Measurements from ENCODE around the gene CLSTN1. TPM values are rescaled to one million over a fixed set of nuclear protein-coding genes. Genes with fewer than 3 reads are reported as not detected.

CLSTN1 gene
- total RNA-seq, 3 donors from 2014 or later (not counting 1 experiment from before 2014, with no cell fraction given): 83.1 to 114 (median 94.5) TPM

DNA sequence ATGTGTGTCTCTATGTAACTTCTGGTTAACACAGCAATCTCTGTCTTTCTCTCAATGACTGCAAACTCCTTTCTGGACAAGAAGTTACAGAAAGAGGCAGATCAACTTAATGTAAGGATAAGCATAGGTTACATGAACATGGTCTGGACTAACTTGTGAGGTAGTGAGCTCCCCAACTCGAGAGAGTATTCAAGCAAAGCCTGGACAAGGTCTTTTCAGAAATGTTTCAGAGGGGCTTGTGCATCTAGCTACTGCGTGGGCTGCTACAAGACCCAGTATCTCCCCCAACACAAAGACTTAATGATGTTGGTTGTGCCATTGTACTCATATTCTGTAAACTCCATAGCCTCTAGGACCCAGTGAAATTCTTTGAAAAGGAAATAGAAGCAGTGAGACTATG is 23.5 kb upstream of the CLSTN1 start:
- Histone ChIP-seq H3K4me3 (ENCODE audit: low read length) (no peak overlapping the region), H3K27ac (ENCODE audit: low read length) (no peak overlapping the region), H3K36me3 (ENCODE audit: control insufficient read depth, insufficient read depth, low read length) (peaks cover 11% of the 10 kb centered on the region), H3K4me1 (ENCODE audit: control insufficient read depth, insufficient read depth, low read length) (peaks cover 15% of the 10 kb centered on the region), H3K9me3 (ENCODE audit: control insufficient read depth, insufficient read depth, low read length) (no peaks in the 10 kb centered on the region), H3K27me3 (ENCODE audit: control insufficient read depth, insufficient read depth, low read length) (no peaks in the 10 kb centered on the region)
- Mint-ChIP-seq H3K9me3 (no peaks in the 10 kb centered on the region), H3K36me3 (no peaks in the 10 kb centered on the region), H3K4me3 (no peak overlapping the region), H3K4me1 (no peaks in the 10 kb centered on the region), H3K27ac (no peak overlapping the region), H3K27me3 (ENCODE audit: low read depth in 2 of 2) (no peaks in the 10 kb centered on the region)
- TF ChIP-seq, protein P1, sequence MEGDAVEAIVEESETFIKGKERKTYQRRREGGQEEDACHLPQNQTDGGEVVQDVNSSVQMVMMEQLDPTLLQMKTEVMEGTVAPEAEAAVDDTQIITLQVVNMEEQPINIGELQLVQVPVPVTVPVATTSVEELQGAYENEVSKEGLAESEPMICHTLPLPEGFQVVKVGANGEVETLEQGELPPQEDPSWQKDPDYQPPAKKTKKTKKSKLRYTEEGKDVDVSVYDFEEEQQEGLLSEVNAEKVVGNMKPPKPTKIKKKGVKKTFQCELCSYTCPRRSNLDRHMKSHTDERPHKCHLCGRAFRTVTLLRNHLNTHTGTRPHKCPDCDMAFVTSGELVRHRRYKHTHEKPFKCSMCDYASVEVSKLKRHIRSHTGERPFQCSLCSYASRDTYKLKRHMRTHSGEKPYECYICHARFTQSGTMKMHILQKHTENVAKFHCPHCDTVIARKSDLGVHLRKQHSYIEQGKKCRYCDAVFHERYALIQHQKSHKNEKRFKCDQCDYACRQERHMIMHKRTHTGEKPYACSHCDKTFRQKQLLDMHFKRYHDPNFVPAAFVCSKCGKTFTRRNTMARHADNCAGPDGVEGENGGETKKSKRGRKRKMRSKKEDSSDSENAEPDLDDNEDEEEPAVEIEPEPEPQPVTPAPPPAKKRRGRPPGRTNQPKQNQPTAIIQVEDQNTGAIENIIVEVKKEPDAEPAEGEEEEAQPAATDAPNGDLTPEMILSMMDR (IDR thresholded peaks at IDR 0.05): no peak
- 75% methylated on average over 2 of the region's 2 CpGs for WGBS (ENCODE audit: insufficient coverage)
- DNase-seq (no peak), ATAC-seq (no peak)
- intact Hi-C loops (cut with micrococcal nuclease): no loop called here

DNA sequence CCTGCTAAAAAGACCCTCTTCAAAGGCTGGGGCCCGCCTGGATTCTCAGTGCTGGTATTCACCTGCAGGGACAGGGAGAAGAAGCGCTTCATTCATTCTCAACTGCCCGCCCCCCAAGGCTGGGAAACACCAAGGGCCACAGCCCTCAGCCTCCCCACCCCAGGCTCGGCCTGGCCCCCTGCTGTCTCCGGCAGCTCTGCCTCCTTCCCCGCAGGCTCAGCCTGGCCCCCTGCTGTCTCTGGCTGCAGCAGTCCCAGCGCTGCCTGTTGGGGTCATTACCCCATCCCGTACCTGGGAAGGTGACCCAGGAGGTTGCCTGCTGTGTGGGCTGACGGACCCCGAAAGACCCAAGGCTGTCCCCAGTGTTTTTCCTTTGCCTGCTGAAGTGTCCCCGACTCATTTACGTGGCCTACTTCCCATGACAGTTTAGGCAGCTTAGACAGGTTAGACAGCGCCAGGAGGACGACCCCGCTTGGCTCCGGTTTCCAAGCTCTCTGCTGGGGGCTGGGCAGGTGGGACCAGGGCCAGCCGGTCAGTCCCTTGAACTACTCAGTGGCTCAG is 22.9 kb upstream of the CLSTN1 start:
- Histone ChIP-seq H3K9me3 (ENCODE audit: control insufficient read depth, insufficient read depth, low read length) (no peaks in the 10 kb centered on the region), H3K4me1 (ENCODE audit: control insufficient read depth, insufficient read depth, low read length) (peaks cover 15% of the 10 kb centered on the region), H3K4me3 (ENCODE audit: low read length) (no peak overlapping the region), H3K27ac (ENCODE audit: low read length) (no peak overlapping the region), H3K27me3 (ENCODE audit: control insufficient read depth, insufficient read depth, low read length) (no peaks in the 10 kb centered on the region), H3K36me3 (ENCODE audit: control insufficient read depth, insufficient read depth, low read length) (peaks cover 11% of the 10 kb centered on the region)
- intact Hi-C loops (cut with micrococcal nuclease): no loop called here
- Mint-ChIP-seq H3K4me1 (no peaks in the 10 kb centered on the region), H3K36me3 (no peaks in the 10 kb centered on the region), H3K9me3 (no peaks in the 10 kb centered on the region), H3K4me3 (no peak overlapping the region), H3K27me3 (ENCODE audit: low read depth in 2 of 2) (no peaks in the 10 kb centered on the region), H3K27ac (no peak overlapping the region)
- no peak for ATAC-seq
- 94% methylated on average over 17 of the region's 17 CpGs for WGBS (ENCODE audit: insufficient coverage)
- TF ChIP-seq, protein P1 (IDR thresholded peaks at IDR 0.05): no peak
- DNase-seq: no peak

DNA sequence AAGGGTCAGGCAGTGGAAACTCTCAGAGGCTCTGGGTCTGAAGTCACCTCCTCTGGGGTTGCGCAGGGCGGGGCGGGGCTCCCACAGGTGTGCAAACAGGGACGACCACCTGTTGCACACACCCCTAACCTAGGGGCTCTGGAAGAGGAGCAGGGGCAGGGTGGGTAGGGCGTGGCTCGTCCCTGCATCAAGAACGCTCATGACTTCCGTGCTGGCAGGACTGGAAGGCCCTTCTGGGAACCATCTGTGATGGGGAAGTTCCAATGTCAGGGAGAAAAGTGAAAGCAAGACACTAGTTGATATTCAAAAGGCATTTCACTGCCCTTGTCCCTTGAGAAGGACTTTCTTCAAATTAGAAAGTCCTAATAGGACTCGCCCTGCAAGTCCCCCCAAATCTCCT is 22.1 kb upstream of the CLSTN1 start:
- Mint-ChIP-seq H3K27ac (no peak overlapping the region), H3K36me3 (no peaks in the 10 kb centered on the region), H3K4me1 (no peaks in the 10 kb centered on the region), H3K4me3 (no peak overlapping the region), H3K27me3 (ENCODE audit: low read depth in 2 of 2) (no peaks in the 10 kb centered on the region), H3K9me3 (no peaks in the 10 kb centered on the region)
- peaks cover 14% of the 10 kb centered on the region for H3K4me1 ChIP-seq (ENCODE audit: control insufficient read depth, insufficient read depth, low read length)
- no peaks in the 10 kb centered on the region for H3K9me3 ChIP-seq (ENCODE audit: control insufficient read depth, insufficient read depth, low read length)
- ATAC-seq (no peak), DNase-seq (no peak)
- 79% methylated on average over 5 of the region's 9 CpGs for WGBS (ENCODE audit: insufficient coverage)
- intact Hi-C loops (cut with micrococcal nuclease): no loop called here
- peaks cover 11% of the 10 kb centered on the region for H3K36me3 ChIP-seq (ENCODE audit: control insufficient read depth, insufficient read depth, low read length)
- H3K27ac ChIP-seq (ENCODE audit: low read length): no peak overlapping the region
- no peak overlapping the region for H3K4me3 ChIP-seq (ENCODE audit: low read length)
- H3K27me3 ChIP-seq (ENCODE audit: control insufficient read depth, insufficient read depth, low read length): no peaks in the 10 kb centered on the region
- TF ChIP-seq, protein P1 (IDR thresholded peaks at IDR 0.05): no peak

DNA sequence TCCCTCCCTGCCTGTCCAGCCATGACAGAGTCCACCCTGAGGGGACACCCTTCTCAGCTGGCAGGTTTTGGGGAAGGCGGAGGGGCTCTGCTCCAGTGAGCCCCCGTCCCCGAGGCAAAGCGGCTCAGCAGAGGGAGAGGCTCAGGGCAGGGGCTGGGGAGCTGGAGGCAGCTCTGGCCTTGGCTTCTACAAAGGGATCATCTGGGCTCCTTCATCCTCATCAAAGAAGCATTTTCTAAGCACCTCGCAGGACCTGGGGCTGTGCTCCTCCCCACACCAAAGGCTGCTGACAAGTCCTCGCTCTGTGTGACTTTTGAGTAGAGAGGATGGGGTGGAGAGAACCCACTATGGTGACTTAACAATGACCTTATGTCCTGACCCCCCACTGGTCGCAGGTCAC is 21.0 kb upstream of the CLSTN1 start:
- Mint-ChIP-seq H3K36me3 (no peaks in the 10 kb centered on the region), H3K9me3 (no peaks in the 10 kb centered on the region), H3K4me1 (no peaks in the 10 kb centered on the region), H3K27ac (no peak overlapping the region), H3K4me3 (no peak overlapping the region), H3K27me3 (ENCODE audit: low read depth in 2 of 2) (no peaks in the 10 kb centered on the region)
- ATAC-seq (no peak), DNase-seq (no peak)
- intact Hi-C loops (cut with micrococcal nuclease): no loop called here
- peaks cover 9% of the 10 kb centered on the region for H3K36me3 ChIP-seq (ENCODE audit: control insufficient read depth, insufficient read depth, low read length)
- H3K4me1 ChIP-seq (ENCODE audit: control insufficient read depth, insufficient read depth, low read length): peaks cover 7% of the 10 kb centered on the region
- H3K4me3 ChIP-seq (ENCODE audit: low read length): no peak overlapping the region
- WGBS (ENCODE audit: insufficient coverage): 94% methylated on average over 5 of the region's 7 CpGs
- TF ChIP-seq, protein P1 (IDR thresholded peaks at IDR 0.05): no peak
- H3K27ac ChIP-seq (ENCODE audit: low read length): no peak overlapping the region
- H3K27me3 ChIP-seq (ENCODE audit: control insufficient read depth, insufficient read depth, low read length): no peaks in the 10 kb centered on the region
- H3K9me3 ChIP-seq (ENCODE audit: control insufficient read depth, insufficient read depth, low read length): no peaks in the 10 kb centered on the region

Measured in natural killer cell (primary cell).